Astrocyte of the spinal cord (primary cell): ENCODE data around the gene PPP1CA.

Source experiments
- DNase-seq: peaks from one replicate; pipeline ENCODE4 v3.0.0; 2011; ENCODE audit warnings: low read depth, low spot score
- H3K4me3 ChIP-seq: 2 replicates; pipeline ENCODE4 v1.5.1; 2011; ENCODE audit warnings: low read depth, mild to moderate bottlenecking, low read length, moderate library complexity
- in situ Hi-C: cut with HindIII; loops from 2 replicates; pipeline ENCODE4 v1.10.0; 2017; ENCODE audit warnings: low sequenced_read_pairs
- TF ChIP-seq, protein P1 (sequence below): IDR thresholded peaks from 2 replicates; pipeline ENCODE4 v1.5.1; 2012; ENCODE audit warnings: low read depth, mild to moderate bottlenecking, low read length, inconsistent platforms

PPP1CA gene

DNA sequence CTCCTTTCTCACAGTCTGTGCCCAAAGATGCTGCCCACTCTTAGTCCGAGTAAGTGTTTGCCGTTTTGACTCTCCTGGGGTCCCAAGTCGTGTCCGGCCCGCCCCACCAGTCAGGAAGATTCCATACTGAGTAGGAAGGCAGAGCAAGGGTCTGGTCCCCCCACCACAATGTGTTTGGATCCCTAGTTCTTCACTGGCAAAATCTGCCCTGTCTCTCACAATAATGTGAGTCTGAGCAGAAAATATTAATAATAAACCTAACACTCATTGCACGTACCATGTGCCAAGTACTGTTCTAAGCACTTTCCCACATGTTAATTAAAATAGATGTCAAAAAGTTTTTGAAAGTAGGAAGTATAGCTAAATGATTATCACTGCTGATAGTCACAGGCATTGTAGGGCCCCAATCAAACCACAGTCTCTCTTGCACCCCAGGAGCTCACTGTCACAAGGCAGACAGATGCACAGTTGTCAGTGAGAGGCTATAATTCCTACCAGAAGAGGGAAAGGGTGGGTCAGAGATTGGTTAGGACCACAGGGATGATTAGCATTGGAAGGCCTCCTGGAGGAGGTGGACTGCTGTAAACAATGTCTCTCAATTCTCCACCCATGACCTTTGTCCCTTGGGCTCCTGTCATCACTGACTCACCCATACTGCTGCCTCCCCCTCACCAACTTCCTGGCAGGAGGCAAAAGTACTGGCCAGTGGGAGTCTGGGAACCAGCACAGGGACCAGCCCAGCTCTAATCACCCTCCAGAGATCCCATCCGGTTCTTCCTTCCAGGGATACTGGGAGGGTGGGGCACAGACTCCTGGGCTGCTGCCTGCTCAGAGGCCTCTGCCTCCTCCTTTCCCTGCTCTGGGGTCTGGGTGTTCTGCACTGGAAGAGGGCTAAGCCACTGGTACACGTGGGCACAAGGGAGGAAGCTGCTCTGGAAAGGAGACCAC, 47.3 kb downstream of the PPP1CA start:
- peak overlapping the region; percentile 74 for H3K4me3 ChIP-seq
- in situ Hi-C loops: no loop called here

DNA sequence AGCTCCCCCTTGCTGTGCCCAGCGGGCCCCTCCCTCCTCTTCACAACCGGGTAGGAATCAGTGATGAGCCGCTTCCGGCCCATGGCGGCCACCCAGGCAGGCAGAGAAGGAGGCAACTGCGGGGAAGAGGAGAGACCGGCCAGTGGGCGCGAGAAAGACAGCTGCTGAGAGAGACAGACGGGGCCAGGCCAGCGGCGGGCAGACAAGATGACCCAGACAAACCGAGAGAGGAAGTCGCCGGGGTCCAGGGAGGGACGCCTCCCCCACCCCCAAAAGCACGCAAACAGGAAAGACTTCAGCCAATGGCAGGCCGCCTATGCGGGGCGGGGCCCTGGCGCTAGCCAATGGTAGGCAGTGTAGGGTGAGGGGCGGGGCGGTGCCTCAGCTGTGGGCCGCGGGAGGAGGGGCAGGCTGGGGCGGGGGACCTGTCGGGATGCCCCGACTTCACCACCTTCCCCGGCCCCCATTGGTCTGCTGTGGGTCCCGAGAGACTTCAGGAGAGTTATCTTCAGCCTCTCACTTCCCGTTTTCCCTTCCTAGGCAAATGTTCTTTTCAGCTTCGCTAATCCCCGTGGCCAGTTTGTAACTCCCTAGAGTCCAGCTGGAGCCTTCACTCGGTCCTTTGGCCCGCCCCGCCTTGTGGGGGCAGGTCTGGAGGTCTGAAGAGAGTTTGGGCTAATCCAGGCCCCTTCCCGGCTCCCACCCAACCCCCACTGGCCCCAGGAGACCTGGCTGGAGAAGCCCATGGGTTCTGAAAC, 48.2 kb downstream of the PPP1CA start, which contains the start of gene POLD4:
TSS of gene POLD4 (minus strand) at position 230 of the 758 bp plus-strand sequence. CDS start at position 83, 147 bp downstream.
- TF ChIP-seq, protein P1, sequence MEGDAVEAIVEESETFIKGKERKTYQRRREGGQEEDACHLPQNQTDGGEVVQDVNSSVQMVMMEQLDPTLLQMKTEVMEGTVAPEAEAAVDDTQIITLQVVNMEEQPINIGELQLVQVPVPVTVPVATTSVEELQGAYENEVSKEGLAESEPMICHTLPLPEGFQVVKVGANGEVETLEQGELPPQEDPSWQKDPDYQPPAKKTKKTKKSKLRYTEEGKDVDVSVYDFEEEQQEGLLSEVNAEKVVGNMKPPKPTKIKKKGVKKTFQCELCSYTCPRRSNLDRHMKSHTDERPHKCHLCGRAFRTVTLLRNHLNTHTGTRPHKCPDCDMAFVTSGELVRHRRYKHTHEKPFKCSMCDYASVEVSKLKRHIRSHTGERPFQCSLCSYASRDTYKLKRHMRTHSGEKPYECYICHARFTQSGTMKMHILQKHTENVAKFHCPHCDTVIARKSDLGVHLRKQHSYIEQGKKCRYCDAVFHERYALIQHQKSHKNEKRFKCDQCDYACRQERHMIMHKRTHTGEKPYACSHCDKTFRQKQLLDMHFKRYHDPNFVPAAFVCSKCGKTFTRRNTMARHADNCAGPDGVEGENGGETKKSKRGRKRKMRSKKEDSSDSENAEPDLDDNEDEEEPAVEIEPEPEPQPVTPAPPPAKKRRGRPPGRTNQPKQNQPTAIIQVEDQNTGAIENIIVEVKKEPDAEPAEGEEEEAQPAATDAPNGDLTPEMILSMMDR: no peak
- H3K4me3 ChIP-seq: peak within 1 kb of the TSS; percentile 74
- in situ Hi-C loops: no loop called here
- DNase-seq: peak; percentile 97

More for the DNA sequence above, 47.3 kb downstream of the PPP1CA start:
- peak; percentile 93 for DNase-seq
- TF ChIP-seq, protein P1: peak; percentile 12

DNA sequence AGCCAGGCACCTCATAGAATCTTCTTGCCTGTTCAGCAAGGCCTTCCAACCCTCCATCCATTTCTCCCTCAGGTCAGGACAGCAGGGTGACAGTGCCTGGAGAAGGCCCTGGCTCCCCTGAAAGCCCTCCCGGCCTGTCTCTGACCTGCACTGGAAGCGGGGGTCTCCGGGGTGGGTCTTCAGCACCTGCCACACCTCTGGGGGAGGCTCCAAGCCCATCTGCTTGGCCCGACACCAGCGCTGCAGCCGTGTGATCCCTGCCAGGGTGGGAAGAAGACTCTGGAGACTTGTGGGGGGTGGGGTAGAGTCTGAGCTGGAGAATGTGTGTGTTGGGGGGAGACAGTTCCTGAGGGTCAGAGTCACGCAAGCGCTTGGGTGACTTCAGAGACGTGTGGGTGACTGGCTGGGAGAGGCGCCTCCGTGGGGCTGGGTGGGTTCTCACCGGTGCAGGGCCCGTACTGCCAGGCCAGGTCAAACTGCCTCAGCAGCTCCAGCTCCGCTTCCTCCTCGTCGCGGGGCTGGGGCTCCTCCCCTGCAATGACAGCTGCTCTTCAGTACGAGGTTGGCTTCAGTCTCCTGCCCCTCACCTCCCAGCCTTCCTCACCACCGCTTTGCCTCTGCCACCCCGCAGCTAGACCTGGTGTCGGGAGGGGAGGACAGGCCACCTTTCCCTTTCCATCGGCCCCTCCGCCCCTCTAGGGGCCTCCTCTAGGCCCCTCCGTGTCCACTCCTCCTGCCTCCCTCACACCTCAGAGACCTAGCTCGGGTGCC, 48.9 kb downstream of the PPP1CA start:
- in situ Hi-C loops: no loop called here
- peak overlapping the region; percentile 74 for H3K4me3 ChIP-seq
- no peak for DNase-seq
- TF ChIP-seq, protein P1: no peak

DNA sequence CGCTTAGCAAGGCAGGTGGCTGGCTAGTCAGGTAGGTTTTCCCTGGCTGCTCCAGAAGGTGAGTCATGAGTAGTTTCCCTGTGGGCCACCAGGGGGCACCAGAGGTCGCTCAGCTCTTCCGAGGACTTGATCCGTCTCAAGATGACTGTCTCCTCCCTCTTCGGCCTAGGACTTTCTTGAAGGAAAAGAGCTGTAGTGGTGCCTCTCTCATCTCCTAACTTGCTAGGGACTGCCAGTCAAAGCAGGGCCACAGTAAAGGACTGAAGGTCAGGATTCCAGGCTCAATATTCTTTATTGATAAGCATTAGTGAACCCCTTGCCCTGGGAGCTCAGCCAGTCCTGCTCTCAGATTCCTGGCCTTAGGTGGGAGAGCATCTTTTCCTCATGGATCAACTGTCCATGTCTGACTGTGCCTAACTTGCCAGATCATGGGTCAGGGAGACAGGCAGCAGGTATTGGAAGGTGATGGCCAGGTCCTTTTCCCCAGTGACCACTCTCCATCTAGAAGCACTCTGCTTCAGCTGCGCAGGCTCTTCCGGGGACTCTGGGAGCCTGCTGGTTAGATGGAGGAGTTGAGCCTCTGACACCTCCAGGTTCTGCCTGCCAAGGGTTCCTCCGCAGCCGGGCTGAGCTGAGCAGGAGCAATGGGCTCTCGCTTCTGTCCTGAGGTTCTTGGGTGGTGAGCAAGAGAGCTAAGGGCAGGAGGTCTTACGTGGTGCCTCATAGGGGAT, 50.2 kb downstream of the PPP1CA start:
- in situ Hi-C loops: no loop called here
- no peak overlapping the region for H3K4me3 ChIP-seq
- TF ChIP-seq, protein P1: peak; percentile 91
- peak; percentile 78 for DNase-seq

DNA sequence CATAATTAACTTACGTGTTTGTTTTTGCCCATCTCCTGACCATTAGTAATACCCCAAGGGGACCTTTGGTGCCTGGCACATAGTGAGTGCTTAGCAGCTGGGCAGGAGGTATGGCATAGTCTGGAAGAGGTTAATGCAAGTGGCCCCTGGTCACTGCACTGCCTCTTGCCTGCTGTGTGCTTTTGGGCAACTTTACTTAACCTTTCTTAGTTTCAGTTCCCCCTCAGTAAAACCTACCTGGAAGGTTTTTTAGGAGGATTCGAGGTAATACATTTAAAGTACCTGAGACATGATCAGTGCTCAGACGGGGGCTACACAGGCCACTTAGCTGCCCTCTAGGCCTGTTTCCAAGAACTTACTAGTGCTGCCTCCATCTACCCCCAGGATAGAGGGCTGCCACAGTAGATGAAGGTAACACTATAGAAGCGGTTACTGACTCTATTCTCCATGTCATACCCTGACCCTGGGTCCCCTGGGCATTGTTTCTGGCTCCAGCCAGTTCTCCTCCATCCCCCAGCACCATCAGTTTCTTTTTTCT, 51.7 kb downstream of the PPP1CA start:
- H3K4me3 ChIP-seq: no peak overlapping the region
- no peak for DNase-seq
- in situ Hi-C loops: no loop called here
- TF ChIP-seq, protein P1: no peak
